Endothelial cell of umbilical vein (primary cell): Measurements from ENCODE around the gene FAM13B. TPM values are rescaled to one million over a fixed set of nuclear protein-coding genes. Genes with fewer than 3 reads are reported as not detected.
"Not testable (repeated sequence)": the region's sequence is repeated elsewhere in the genome, so short reads cannot be mapped to it uniquely, and the experiment has no call there.

Experiments
- BruUV-seq: library from RNA; stranded (reverse); fragments of 400-500 nt; replicated peaks from 2 replicates; lab custom pipeline; 2021; lab: Mats Ljungman, UMichigan
- CTCF ChIA-PET: fragments of 300-600, 350-600 bp; sonication (Branson Sonifier 250); formaldehyde crosslinking; loops from one replicate; lab custom pipeline; 2021; ENCODE audit warnings: antibody characterized with exemption, inconsistent platforms; lab: Charles Lee
- POLR2A ChIA-PET: fragments of 300-600, 350-600 bp; sonication (Branson Sonifier 250); formaldehyde crosslinking; loops from one replicate; lab custom pipeline; 2021; ENCODE audit warnings: antibody characterized with exemption, inconsistent platforms; lab: Charles Lee
- DNase-seq: peaks from one replicate; pipeline ENCODE4 v3.0.0-alpha.2; 2011; ENCODE audit warnings: low read depth, low spot score
- FAIRE-seq: peaks from 2 replicates; lab custom pipeline; 2011; peaks lifted over from hg19 to GRCh38; lab: Jason Lieb, UNC
- H2AFZ ChIP-seq: 2 replicates; pipeline ENCODE4 v1.6.0; 2012; ENCODE audit warnings: low read depth, low read length, control low read depth, inconsistent platforms
- H3K27ac ChIP-seq: 2 replicates; pipeline ENCODE4 v1.5.1; 2011; ENCODE audit warnings: low read depth, mild to moderate bottlenecking, control low read depth, low read length, moderate library complexity; ENCODE audit not compliant: insufficient read depth
- H3K27me3 ChIP-seq, 2 experiments: 2 replicates each; pipeline versions ENCODE4 v1.6.0 to v1.6.1; 2011; ENCODE audit warnings: low read length in 2 of 2, mixed read lengths in 1 of 2; ENCODE audit not compliant: control insufficient read depth in 2 of 2, insufficient read depth in 2 of 2
- H3K36me3 ChIP-seq, 2 experiments: 2 replicates in 1 of 2; 3 replicates in 1 of 2; pipeline ENCODE4 v1.5.1; 2011; ENCODE audit warnings: low read length in 2 of 2, mild to moderate bottlenecking in 1 of 2, moderate library complexity in 1 of 2; ENCODE audit not compliant: control insufficient read depth in 2 of 2, insufficient read depth in 2 of 2; ENCODE audit errors: extremely low read depth in 1 of 2
- H3K4me1 ChIP-seq: 3 replicates; pipeline ENCODE4 v1.5.1; 2011; ENCODE audit warnings: mild to moderate bottlenecking, low read length; ENCODE audit not compliant: control insufficient read depth, insufficient read depth; ENCODE audit errors: extremely low read depth
- H3K4me2 ChIP-seq: 2 replicates; pipeline ENCODE4 v1.6.1; 2011; ENCODE audit warnings: low read length, control low read depth, mixed read lengths; ENCODE audit not compliant: insufficient read depth
- H3K4me3 ChIP-seq, 3 experiments: fragments of 200-600 bp in 1 of 3; sonication (generic), shearing (Covaris generic) in 1 of 3; replicated peaks in 1 of 3; 2 replicates each; pipeline ENCODE4 v1.5.1; 2011 to 2016; ENCODE audit warnings: control low read depth in 3 of 3, low read length in 3 of 3, mild to moderate bottlenecking in 2 of 3, inconsistent platforms in 1 of 3, low read depth in 1 of 3, moderate library complexity in 1 of 3; ENCODE audit not compliant: insufficient read depth in 1 of 3
- H3K79me2 ChIP-seq: 2 replicates; pipeline ENCODE4 v1.6.0; 2012; ENCODE audit warnings: low read length, inconsistent platforms; ENCODE audit not compliant: control insufficient read depth, insufficient read depth
- H3K9ac ChIP-seq: replicated peaks from 2 replicates; pipeline ENCODE3; 2011; ENCODE audit warnings: low read length, control low read depth; ENCODE audit not compliant: insufficient read depth; ENCODE audit errors: extremely low read depth
- H3K9me1 ChIP-seq: replicated peaks from 3 replicates; pipeline ENCODE4 v1.6.0; 2011; ENCODE audit warnings: mild to moderate bottlenecking, low read length; ENCODE audit not compliant: control insufficient read depth, insufficient read depth; ENCODE audit errors: extremely low read depth
- H3K9me3 ChIP-seq: replicated peaks from 2 replicates; pipeline ENCODE4 v1.5.1; 2012; ENCODE audit warnings: low read length, inconsistent platforms; ENCODE audit not compliant: control insufficient read depth, insufficient read depth
- H4K20me1 ChIP-seq: replicated peaks from 2 replicates; pipeline ENCODE3; 2011; ENCODE audit warnings: mild to moderate bottlenecking, low read length; ENCODE audit not compliant: control insufficient read depth, insufficient read depth; ENCODE audit errors: extremely low read depth
- EZH2 ChIP-seq: IDR thresholded peaks from 2 replicates; pipeline ENCODE4 v1.6.1; 2012; ENCODE audit warnings: borderline replicate concordance, low read depth, mild to moderate bottlenecking, moderate library complexity, low read length, inconsistent platforms; ENCODE audit not compliant: severe bottlenecking
- dilution Hi-C: fragments of 300-500 bp; cut with MboI; formaldehyde crosslinking; loops from one replicate; pipeline ENCODE4 v1.15.0; 2019; ENCODE audit warnings: low sequenced_read_pairs; ENCODE audit not compliant: extremely low pct_ligation_motif_present
- intact Hi-C: fragments of 100-400 bp; cut with micrococcal nuclease; formaldehyde crosslinking; loops from one replicate; pipeline ENCODE4 v1.10.0; 2022
- polyA plus RNA-seq, 4 experiments: library from polyadenylated mRNA; depleted of rRNA in 3 of 4; stranded (reverse) in 3 of 4; unstranded in 1 of 4; fragments of >200 nt; gene quantifications; 2 replicates each; pipeline versions ENCODE4 v1.2.1 to v1.2.3, GENCODE V29; 2011 to 2012; ENCODE audit warnings: missing spikeins in 1 of 4
- total RNA-seq: library from RNA; stranded (reverse); gene quantifications from 2 replicates; pipeline ENCODE4 v1.2.3, GENCODE V29; 2021
- TF ChIP-seq, protein P1 (sequence below), 2 donors: IDR thresholded peaks; 1 replicate in 1 of 2; 2 replicates in 1 of 2; pipeline ENCODE4 v1.5.1; 2011; ENCODE audit warnings: low read length in 2 of 2, mild to moderate bottlenecking in 2 of 2, moderate library complexity in 2 of 2, control low read depth in 1 of 2, inconsistent platforms in 1 of 2, low read depth in 1 of 2; ENCODE audit not compliant: insufficient read depth in 1 of 2; ENCODE audit errors: extremely low read depth in 1 of 2

The FAM13B gene
- total and polyA plus RNA-seq, 2 donors (not counting 3 experiments of a cell fraction or from before 2014, with no cell fraction given): 8.7 to 25.4 TPM

DNA sequence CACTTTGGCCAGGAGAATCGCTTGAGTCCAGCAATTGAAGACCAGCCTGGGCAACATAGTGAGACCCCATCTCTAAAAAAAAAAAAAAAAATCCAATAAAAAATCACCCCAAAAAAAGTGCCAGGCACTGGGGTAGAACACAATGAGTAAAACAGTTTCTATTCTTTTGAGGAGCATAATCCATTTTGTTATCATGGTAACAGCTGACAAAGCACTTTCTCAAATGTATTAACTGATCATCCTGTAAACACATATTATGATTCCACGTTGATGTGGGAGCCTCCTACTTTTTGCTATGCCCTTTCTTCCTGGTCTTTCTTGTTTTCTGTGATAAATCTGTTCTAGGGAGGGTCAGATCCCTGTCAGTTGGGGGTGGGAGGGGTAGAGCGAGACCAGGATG is 20.7 kb upstream of the FAM13B start:
- Histone ChIP-seq H3K79me2 (no peaks in the 10 kb centered on the region), H4K20me1 (no peaks in the 10 kb centered on the region), H3K4me3 (no peak overlapping the region), H3K9ac (no peak overlapping the region), H3K27me3 (peaks cover 6 to 16% of the 10 kb centered on the region in 2 experiments), H2AFZ (no peak overlapping the region), H3K27ac (no peak overlapping the region), H3K9me3 (no peaks in the 10 kb centered on the region), H3K9me1 (no peaks in the 10 kb centered on the region), H3K4me1 (no peaks in the 10 kb centered on the region), H3K36me3 (no peaks in the 10 kb centered on the region), H3K4me2 (no peak overlapping the region)
- ChIA-PET CTCF (interaction anchor here (1.7 to 5.2 kb wide), 3 partner anchors 11 to 275 kb away, joined by 7 to 37 read pairs (median 25); no protein-coding TSS in a partner anchor), POLR2A (no interaction called here)
- dilution Hi-C loops (no loop called here), intact Hi-C loops (no loop called here)
- BruUV-seq: no TSS peak
- TF ChIP-seq EZH2: no peak
- TF ChIP-seq, protein P1, sequence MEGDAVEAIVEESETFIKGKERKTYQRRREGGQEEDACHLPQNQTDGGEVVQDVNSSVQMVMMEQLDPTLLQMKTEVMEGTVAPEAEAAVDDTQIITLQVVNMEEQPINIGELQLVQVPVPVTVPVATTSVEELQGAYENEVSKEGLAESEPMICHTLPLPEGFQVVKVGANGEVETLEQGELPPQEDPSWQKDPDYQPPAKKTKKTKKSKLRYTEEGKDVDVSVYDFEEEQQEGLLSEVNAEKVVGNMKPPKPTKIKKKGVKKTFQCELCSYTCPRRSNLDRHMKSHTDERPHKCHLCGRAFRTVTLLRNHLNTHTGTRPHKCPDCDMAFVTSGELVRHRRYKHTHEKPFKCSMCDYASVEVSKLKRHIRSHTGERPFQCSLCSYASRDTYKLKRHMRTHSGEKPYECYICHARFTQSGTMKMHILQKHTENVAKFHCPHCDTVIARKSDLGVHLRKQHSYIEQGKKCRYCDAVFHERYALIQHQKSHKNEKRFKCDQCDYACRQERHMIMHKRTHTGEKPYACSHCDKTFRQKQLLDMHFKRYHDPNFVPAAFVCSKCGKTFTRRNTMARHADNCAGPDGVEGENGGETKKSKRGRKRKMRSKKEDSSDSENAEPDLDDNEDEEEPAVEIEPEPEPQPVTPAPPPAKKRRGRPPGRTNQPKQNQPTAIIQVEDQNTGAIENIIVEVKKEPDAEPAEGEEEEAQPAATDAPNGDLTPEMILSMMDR (IDR thresholded peaks at IDR 0.05; ENCODE audit: extremely low read depth in 1 of 2, insufficient read depth in 1 of 2, low read depth in 1 of 2, low read length in 2 of 2): no peak
- no peak for DNase-seq
- no peak for FAIRE-seq

GRCh38 chr5:138052718-138053117 is 19.8 kb upstream of the FAM13B start:
- H3K4me2 ChIP-seq, H3K79me2 ChIP-seq, H3K9me3 ChIP-seq, H3K27ac ChIP-seq, H3K4me1 ChIP-seq, dilution Hi-C loops, H2AFZ ChIP-seq, intact Hi-C loops, DNase-seq, H3K9ac ChIP-seq, POLR2A ChIA-PET, H3K9me1 ChIP-seq, H3K36me3 ChIP-seq, FAIRE-seq, H3K4me3 ChIP-seq, H4K20me1 ChIP-seq, BruUV-seq: not testable (repeated sequence)
- H3K27me3 ChIP-seq: peaks cover 6 to 16% of the 10 kb centered on the region in 2 experiments
- CTCF ChIA-PET: interaction anchor here (0.7 to 5.2 kb wide), 4 partner anchors 12 to 364 kb away, joined by 3 to 37 read pairs (median 16); no protein-coding TSS in a partner anchor
